HEK293T (cell line): ENCODE results near the gene PARVB.

ENCODE experiments used
- CTCF ChIA-PET: fragments of 350-600 bp; formaldehyde crosslinking; extraction: SDS; loops from one replicate; lab custom pipeline; 2021; ENCODE audit warnings: antibody characterized with exemption, inconsistent platforms; lab: Yijun Ruan, JAX
- POLR2A ChIA-PET: fragments of 350-600 bp; formaldehyde crosslinking; extraction: SDS; loops from one replicate; lab custom pipeline; 2020; ENCODE audit warnings: antibody characterized with exemption, inconsistent platforms; lab: Yijun Ruan, JAX
- DNase-seq: peaks from one replicate; pipeline ENCODE4 v3.0.0; 2012; ENCODE audit warnings: mixed read lengths; ENCODE audit errors: extremely low spot score
- ARNT ChIP-seq: fragments of 450-650 bp; IDR thresholded peaks from 2 replicates; pipeline ENCODE4 v1.6.1; 2017; ENCODE audit warnings: mild to moderate bottlenecking
- BHLHE40 ChIP-seq: fragments of 450-650 bp; IDR thresholded peaks from 2 replicates; pipeline ENCODE4 v1.6.1; 2016; ENCODE audit warnings: mild to moderate bottlenecking, moderate library complexity, borderline replicate concordance
- CTBP1 ChIP-seq: fragments of 450-650 bp; IDR thresholded peaks from 2 replicates; pipeline ENCODE4 v1.6.1; 2016; ENCODE audit warnings: borderline replicate concordance
- ELF4 ChIP-seq: fragments of 450-650 bp; IDR thresholded peaks from 2 replicates; pipeline ENCODE4 v1.6.1; 2017; ENCODE audit warnings: antibody characterized with exemption
- FOXA1 ChIP-seq: fragments of 450-650 bp; IDR thresholded peaks from 2 replicates; pipeline ENCODE4 v1.6.1; 2016; ENCODE audit warnings: mild to moderate bottlenecking
- FOXK2 ChIP-seq: fragments of 450-650 bp; IDR thresholded peaks from 2 replicates; pipeline ENCODE4 v1.6.1; 2016; ENCODE audit warnings: mild to moderate bottlenecking
- FOXM1 ChIP-seq: fragments of 450-650 bp; IDR thresholded peaks from 2 replicates; pipeline ENCODE4 v1.6.1; 2017; ENCODE audit warnings: mild to moderate bottlenecking, borderline replicate concordance
- HDGF ChIP-seq: fragments of 450-650 bp; IDR thresholded peaks from 2 replicates; pipeline ENCODE4 v1.6.1; 2017; ENCODE audit warnings: antibody characterized with exemption, borderline replicate concordance
- L3MBTL2 ChIP-seq: fragments of 450-650 bp; conservative IDR thresholded peaks from 2 replicates; pipeline ENCODE4 v1.6.1; 2016; ENCODE audit warnings: mild to moderate bottlenecking
- LEF1 ChIP-seq: fragments of 450-650 bp; IDR thresholded peaks from 2 replicates; pipeline ENCODE4 v1.6.1; 2017; ENCODE audit warnings: mild to moderate bottlenecking, borderline replicate concordance
- NFRKB ChIP-seq: fragments of 450-650 bp; IDR thresholded peaks from 2 replicates; pipeline ENCODE4 v1.6.1; 2016; ENCODE audit warnings: mild to moderate bottlenecking, moderate library complexity
- SP1 ChIP-seq: fragments of 450-650 bp; IDR thresholded peaks from 2 replicates; pipeline ENCODE4 v1.6.1; 2017
- SUZ12 ChIP-seq: fragments of 450-650 bp; IDR thresholded peaks from 2 replicates; pipeline ENCODE4 v1.6.1; 2016; ENCODE audit warnings: mild to moderate bottlenecking
- TARDBP ChIP-seq: fragments of 450-650 bp; IDR thresholded peaks from 2 replicates; pipeline ENCODE4 v1.6.1; 2016
- ZNF384 ChIP-seq: fragments of 450-650 bp; IDR thresholded peaks from 2 replicates; pipeline ENCODE4 v1.6.1; 2016
- TF ChIP-seq, protein P1 (sequence below): fragments of 450-650 bp; IDR thresholded peaks from 2 replicates; pipeline ENCODE4 v1.6.1; 2016

PARVB gene

DNA sequence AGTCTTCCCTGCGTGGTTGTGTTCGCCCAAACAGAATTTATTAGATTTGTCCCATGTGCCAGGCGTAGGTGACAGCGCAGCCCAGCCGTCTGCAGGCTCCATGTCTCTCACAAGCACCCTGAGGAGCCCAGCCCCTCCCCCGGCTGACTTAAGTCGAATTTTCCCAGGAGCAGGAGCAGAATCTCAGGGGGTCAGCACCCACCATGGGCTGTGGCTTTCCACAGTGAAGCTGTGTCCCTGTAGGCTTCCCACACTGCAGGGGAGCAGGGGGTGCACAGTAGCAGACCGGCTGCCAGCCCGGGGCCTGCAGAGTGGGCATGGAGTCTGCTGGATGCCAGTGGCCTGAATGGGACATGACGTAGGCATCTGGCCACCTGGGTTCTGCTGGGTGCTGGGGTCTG, 172.6 kb downstream of the PARVB start:
- TF ChIP-seq BHLHE40 (no peak), L3MBTL2 (no peak), NFRKB (no peak), SP1 (no peak), ZNF384 (no peak), SUZ12 (no peak), FOXM1 (no peak), HDGF (no peak), ELF4 (no peak), TARDBP (no peak), FOXK2 (no peak), LEF1 (no peak), FOXA1 (no peak), CTBP1 (no peak), ARNT (no peak)
- TF ChIP-seq, protein P1, sequence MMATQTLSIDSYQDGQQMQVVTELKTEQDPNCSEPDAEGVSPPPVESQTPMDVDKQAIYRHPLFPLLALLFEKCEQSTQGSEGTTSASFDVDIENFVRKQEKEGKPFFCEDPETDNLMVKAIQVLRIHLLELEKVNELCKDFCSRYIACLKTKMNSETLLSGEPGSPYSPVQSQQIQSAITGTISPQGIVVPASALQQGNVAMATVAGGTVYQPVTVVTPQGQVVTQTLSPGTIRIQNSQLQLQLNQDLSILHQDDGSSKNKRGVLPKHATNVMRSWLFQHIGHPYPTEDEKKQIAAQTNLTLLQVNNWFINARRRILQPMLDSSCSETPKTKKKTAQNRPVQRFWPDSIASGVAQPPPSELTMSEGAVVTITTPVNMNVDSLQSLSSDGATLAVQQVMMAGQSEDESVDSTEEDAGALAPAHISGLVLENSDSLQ = no peak
- no peak for DNase-seq
- CTCF ChIA-PET = no interaction called here
- POLR2A ChIA-PET = no interaction called here

- POLR2A ChIA-PET = no interaction called here
- TF ChIP-seq SP1 (no peak), ELF4 (no peak), HDGF (no peak), FOXK2 (no peak), SUZ12 (no peak)
- DNase-seq = no peak
- CTCF ChIA-PET = no interaction called here
Measured at GRCh38 chr22:44197271-44197670, 173.2 kb downstream of the PARVB start.

DNA sequence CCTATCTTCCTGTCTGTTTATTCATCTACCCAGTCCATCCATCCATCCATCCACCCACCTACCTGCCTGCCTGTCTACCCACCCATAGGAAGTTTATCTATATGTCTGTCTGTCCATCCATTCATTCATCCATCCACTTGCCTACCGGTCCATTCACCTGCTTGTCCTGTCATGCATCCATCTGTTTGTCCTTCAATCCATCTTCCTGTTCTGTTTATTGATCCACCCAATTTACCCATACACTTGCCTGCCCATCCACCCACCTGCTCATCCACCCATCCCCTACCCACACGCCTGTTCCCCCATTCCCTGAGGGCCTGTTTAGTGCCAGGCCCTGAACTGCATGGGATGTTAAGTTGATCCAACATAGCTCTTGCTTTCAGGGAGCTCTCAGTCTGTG, 175.1 kb downstream of the PARVB start:
- no peak for DNase-seq
- ChIA-PET CTCF (no interaction called here), POLR2A (no interaction called here)
- no peak for TF ChIP-seq SP1

DNA sequence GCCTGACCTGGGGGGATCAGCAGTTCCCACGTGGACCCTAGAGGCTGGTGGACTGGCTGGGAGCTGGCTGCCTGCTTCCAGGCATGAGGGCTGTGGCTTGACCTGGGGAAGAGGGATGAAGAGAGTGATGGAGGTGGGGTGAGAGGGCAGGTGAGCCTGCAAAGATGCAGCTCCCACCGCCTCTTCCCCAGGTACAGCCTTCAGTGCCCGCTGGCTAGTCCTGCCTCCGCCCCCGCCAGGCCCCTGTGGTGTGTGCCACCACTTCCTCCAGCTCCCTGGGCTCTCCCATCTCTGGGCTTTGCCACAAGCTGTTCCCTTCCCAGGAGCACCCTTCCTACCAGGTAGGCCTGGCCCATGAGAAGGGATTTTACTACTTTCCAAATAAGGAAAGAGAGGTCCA, 175.8 kb downstream of the PARVB start:
- no peak for DNase-seq
- ChIA-PET POLR2A (no interaction called here), CTCF (interaction anchor here (0.5 kb wide), 1 partner anchor 926 kb away, joined by 3 read pairs; no protein-coding TSS in a partner anchor)
- TF ChIP-seq FOXK2 (no peak), HDGF (no peak), L3MBTL2 (no peak), FOXM1 (no peak), BHLHE40 (no peak), SUZ12 (no peak), TARDBP (no peak), ZNF384 (no peak), NFRKB (no peak), SP1 (no peak), FOXA1 (no peak), ELF4 (no peak)
- TF ChIP-seq, protein P1 = no peak

- POLR2A ChIA-PET = no interaction called here
- no peak for DNase-seq
- TF ChIP-seq, protein P1 = no peak
- no peak for TF ChIP-seq ELF4
- CTCF ChIA-PET = no interaction called here
Measured at GRCh38 chr22:44200451-44200850, 176.3 kb downstream of the PARVB start.

DNA sequence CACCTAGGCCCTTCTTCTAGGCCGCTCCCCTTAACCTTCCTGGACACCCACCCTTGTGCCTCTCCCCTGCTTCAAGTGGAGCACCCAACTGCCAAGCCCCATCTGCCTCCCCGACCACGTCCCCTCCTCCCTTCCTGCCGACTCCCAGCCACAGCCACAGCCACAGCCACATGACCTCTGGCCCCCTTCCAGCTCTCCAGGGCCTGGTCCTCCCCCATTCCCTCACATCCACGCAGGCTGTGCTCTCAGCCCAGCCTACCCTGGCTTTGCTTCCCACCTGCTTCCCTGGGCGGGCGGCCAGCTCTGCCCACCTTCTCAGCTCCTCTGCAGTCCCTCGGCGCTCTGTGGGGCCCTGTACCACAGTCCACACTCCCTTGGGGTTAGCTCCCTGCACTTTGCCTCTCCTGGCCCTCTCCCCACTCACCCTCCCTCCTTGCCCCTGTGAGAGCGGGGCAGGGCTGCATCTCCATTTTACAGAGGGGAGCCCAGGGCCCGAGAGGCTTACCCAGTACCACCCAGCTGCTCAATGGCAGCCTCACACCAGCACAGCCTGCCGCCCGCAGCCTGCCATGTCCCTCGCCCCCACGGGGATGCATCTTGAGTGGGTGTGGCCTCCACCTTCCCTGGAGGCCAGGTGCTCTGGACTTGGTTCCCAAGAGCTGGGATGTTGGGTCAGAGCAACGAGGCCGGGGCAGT, 176.9 kb downstream of the PARVB start:
- no peak for DNase-seq
- CTCF ChIA-PET = no interaction called here
- POLR2A ChIA-PET = no interaction called here
- TF ChIP-seq ARNT (no peak), FOXA1 (no peak)

DNA sequence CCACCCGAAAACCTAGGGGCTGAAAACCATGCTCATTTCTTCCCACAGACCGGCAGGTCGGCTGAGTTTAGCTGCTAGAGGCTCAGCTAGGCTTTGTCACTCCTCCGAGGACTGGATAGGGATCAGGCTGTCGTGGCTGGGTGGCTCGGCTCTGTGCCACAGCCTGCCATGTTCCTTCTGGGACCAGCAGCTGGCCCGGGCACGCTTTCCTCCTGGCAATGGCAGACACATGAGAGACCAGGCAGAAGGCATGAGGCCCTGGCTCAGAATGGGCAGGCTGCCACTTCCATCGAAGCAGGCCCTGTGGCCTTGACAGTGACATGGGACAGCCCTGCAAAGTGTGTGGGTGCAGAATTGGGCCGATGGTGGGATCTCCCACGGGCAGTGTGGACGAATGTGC, 177.6 kb downstream of the PARVB start:
- TF ChIP-seq NFRKB (no peak), ELF4 (no peak), LEF1 (no peak), HDGF (no peak), L3MBTL2 (no peak), FOXM1 (no peak), ARNT (no peak), ZNF384 (no peak), BHLHE40 (no peak), CTBP1 (no peak), SP1 (no peak), SUZ12 (no peak), FOXA1 (no peak), FOXK2 (no peak)
- CTCF ChIA-PET = no interaction called here
- POLR2A ChIA-PET = no interaction called here
- no peak for DNase-seq
